ENCODE data around the gene LIMCH1.
A peak's percentile ranks its signal among the peaks of the same experiment; 100 is the strongest.

The LIMCH1 gene

GRCh38 chr4:41514766-41515481 is 23.0 kb upstream of the LIMCH1 start:
- in situ Hi-C loops (cut with HindIII; ENCODE audit: low sequenced_read_pairs), result no loop called here
- no peak overlapping the region for H3K4me3 ChIP-seq (ENCODE audit: low read depth, low read length)
- DNase-seq (ENCODE audit: low read depth, low spot score), result no peak
- TF ChIP-seq, protein P1, sequence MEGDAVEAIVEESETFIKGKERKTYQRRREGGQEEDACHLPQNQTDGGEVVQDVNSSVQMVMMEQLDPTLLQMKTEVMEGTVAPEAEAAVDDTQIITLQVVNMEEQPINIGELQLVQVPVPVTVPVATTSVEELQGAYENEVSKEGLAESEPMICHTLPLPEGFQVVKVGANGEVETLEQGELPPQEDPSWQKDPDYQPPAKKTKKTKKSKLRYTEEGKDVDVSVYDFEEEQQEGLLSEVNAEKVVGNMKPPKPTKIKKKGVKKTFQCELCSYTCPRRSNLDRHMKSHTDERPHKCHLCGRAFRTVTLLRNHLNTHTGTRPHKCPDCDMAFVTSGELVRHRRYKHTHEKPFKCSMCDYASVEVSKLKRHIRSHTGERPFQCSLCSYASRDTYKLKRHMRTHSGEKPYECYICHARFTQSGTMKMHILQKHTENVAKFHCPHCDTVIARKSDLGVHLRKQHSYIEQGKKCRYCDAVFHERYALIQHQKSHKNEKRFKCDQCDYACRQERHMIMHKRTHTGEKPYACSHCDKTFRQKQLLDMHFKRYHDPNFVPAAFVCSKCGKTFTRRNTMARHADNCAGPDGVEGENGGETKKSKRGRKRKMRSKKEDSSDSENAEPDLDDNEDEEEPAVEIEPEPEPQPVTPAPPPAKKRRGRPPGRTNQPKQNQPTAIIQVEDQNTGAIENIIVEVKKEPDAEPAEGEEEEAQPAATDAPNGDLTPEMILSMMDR (IDR thresholded peaks at IDR 0.05; ENCODE audit: low read depth, low read length), result no peak

DNA sequence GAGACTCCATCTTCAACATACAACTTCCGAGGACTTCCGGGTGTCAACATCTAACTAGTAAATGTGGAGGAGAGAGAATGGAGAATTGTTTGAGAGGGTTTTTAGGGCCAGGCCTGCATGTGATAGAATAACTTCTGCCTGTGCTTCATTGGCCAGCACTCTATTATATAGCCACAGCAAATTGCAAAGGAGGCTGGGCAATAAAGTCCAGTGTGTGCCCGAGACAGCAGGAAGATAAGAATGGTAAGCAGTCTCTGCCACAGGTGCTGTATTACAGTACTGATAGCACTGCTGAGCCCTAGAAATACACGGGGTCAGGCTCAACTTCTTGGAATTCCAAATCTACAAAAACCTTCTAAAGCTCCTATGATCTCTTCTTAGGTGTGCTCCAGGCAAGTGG is 20.8 kb upstream of the LIMCH1 start:
- no peak for DNase-seq (ENCODE audit: low read depth, low spot score)
- in situ Hi-C loops (cut with HindIII; ENCODE audit: low sequenced_read_pairs), result no loop called here
- TF ChIP-seq, protein P1 (IDR thresholded peaks at IDR 0.05; ENCODE audit: low read depth, low read length), result no peak
- H3K4me3 ChIP-seq (ENCODE audit: low read depth, low read length), result no peak overlapping the region

DNA sequence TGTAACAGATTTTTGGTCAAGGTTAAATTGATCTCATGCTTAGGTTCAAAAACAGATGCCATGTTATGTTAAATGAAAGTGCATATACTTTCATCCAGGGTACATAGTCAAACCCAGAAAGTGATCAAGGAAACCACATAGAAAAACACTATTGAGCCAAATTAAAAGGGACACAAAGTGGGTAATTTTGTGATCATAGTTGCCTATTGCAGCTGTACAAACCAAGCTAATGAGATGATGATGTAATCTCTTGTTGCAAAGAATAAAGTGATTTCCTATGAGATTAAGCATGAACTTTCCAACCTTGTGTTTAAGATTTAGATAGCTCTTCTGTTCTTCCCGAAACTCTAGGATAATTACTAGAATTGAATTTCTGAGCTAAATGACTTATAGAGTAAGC is 20.2 kb upstream of the LIMCH1 start:
- TF ChIP-seq, protein P1 (IDR thresholded peaks at IDR 0.05; ENCODE audit: low read depth, low read length), result no peak
- H3K4me3 ChIP-seq (ENCODE audit: low read depth, low read length), result no peak overlapping the region
- DNase-seq (ENCODE audit: low read depth, low spot score), result no peak
- in situ Hi-C loops (cut with HindIII; ENCODE audit: low sequenced_read_pairs), result no loop called here

- no peak for DNase-seq (ENCODE audit: low read depth, low spot score)
- in situ Hi-C loops (cut with HindIII; ENCODE audit: low sequenced_read_pairs), result no loop called here
- H3K4me3 ChIP-seq (ENCODE audit: low read depth, low read length), result no peak overlapping the region
- TF ChIP-seq, protein P1 (IDR thresholded peaks at IDR 0.05; ENCODE audit: low read depth, low read length), result no peak
These were observed 13.5 kb upstream of the LIMCH1 start for GRCh38 chr4:41524425-41524824.

- TF ChIP-seq, protein P1 (IDR thresholded peaks at IDR 0.05; ENCODE audit: low read depth, low read length), result no peak
- H3K4me3 ChIP-seq (ENCODE audit: low read depth, low read length), result no peak overlapping the region
- in situ Hi-C loops (cut with HindIII; ENCODE audit: low sequenced_read_pairs), result no loop called here
- DNase-seq (ENCODE audit: low read depth, low spot score), result peak; percentile 84
These were observed 12.8 kb upstream of the LIMCH1 start for GRCh38 chr4:41525129-41525528.

GRCh38 chr4:41526628-41527027 is 11.3 kb upstream of the LIMCH1 start:
- H3K4me3 ChIP-seq (ENCODE audit: low read depth, low read length), result no peak overlapping the region
- in situ Hi-C loops (cut with HindIII; ENCODE audit: low sequenced_read_pairs), result no loop called here
- no peak for DNase-seq (ENCODE audit: low read depth, low spot score)
- TF ChIP-seq, protein P1 (IDR thresholded peaks at IDR 0.05; ENCODE audit: low read depth, low read length), result no peak
